NCI-H82 (cell line): ENCODE results near the gene HAPLN1.

Source experiments
- DNase-seq: peaks from one replicate; lab custom pipeline; 2025; lab: John Stamatoyannopoulos, UW

HAPLN1 gene

DNA sequence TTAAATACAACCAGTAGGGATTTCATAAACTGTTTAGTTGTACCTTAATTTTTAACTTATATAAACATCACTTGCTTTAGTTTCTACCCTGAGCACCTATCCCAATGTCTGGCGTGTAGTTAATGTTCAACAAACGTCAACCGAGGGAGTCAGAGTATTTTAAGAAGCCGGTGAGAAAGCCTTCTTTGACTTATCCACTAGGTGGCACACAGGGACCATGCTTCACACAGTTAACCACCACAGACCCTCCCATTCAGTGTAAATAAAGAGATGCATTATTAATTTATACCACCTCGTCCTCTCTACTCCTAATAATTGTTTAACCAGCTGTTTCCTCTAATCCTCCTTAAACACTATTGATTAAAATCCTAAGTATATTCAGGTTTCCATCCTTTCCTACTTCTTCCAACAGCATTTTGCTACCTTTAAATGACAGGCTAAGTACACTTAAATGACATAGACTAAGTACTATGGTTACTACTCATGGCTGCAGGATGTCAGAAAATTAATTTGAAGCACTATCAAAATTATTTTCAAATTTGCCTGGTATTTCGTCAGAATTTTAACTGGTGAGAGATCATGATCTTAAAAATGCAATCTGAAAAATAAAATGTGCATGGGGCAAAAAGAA lies 2.3 kb downstream of the HAPLN1 start:
- peak; percentile 84 for DNase-seq

GRCh38 chr5:83715236-83716065 lies 5.2 kb downstream of the HAPLN1 start:
- peak; percentile 14 for DNase-seq

DNA sequence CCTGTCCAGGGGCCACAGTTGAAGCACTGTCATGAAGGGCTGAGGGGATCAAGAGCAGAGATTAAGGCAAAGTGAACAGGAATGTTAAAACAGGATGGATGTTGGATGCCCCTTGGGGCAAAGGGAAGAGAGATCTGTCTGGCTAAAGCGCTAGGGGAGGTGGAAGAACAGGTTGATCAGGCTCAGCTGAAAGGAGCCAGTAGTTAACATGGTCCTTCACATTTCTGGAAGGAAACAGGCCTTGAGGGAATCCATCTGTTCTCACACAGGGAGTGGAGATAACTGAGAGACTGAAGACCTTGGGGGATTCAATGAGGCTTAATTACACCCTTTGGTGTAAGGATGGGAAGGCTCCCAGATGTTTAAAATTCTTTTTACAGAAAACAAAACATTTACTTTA lies 5.8 kb downstream of the HAPLN1 start:
- no peak for DNase-seq

DNA sequence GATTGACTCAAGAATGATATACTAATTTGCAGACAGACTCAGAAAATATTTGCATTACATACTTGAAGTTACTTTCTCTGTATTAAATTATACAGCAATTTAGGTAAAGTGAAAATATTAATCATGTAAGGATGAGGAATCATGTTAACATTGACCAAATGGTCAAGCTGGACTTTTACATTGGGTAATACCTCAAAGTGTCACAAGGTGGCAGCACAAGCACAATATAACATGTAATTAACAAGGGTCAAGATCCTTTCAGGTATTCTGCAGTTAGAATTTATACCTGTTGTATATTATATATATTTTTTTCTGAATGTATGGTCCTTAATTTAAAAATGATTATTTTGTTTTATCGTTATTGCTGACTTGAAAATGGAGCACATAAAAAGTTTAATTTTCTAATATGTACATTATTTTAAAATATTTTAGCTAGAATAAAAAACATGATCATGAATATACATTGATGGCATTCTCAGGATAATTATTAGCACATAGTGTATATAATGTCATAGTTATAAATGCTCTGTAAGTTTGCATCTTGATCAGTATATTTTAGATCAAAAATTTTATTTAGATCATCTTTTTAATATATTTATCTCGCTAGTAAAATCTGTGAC lies 8.6 kb downstream of the HAPLN1 start:
- peak; percentile 63 for DNase-seq

- DNase-seq = no peak
These were observed 10.7 kb downstream of the HAPLN1 start for GRCh38 chr5:83709973-83710372.

DNA sequence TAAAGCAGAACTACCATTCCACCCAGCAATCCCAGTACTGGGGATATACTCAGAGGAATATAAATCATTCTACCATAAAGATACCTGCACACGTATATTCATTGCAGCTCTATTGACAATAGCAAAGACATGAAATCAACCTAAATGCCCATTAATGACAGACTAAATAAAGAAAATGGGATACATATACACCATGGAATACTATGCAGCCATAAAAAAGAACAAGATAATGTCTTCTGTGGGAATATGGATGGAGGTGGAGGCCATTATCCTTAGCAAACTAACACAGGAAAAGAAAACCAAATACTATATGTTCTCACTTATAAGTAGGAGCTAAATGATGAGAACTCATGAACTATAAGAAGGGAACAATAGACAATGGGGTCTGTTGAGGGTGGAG lies 12.5 kb downstream of the HAPLN1 start:
- no peak for DNase-seq

DNA sequence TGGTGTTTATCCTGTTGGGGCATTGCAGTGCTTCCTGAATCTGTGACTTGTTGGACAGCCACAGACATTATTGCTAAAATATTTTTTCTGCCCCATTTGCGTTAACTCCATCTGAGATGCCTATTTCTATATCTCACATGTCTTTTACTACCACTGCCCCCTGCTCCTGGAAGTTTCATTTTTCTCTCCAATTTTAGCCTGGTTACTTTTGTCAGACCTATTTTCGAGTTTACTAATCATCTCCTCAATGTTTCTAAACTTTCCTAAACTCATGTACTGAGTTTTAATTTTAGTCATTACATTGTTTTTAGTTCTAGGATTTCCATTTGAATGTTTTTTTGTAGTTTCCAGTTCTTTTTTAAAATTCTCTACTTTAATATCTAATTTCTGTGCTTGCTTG lies 17.6 kb downstream of the HAPLN1 start:
- DNase-seq = no peak

DNA sequence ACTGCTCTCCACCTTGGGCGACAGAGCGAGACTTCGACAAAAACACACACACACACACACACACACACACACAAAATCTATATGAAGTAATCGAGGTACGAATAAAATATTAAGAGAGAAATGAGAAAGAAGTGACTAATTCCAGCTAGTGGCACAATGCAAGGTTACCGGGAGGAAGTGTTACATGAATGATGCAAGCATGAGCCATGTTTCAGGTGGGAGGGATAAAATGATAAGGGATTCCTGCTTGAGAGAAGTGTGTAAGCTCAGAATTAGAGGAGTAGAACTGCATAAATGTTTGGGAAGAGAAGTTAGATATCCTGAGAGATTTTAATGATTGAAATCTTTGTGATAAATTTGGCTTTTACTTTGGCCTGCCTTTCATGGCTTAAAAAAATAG lies 18.8 kb downstream of the HAPLN1 start:
- no peak for DNase-seq

- no peak for DNase-seq
These were observed 30.8 kb downstream of the HAPLN1 start for GRCh38 chr5:83689881-83690280.

GRCh38 chr5:83688281-83688680 lies 32.4 kb downstream of the HAPLN1 start:
- no peak for DNase-seq

- DNase-seq = no peak
These were observed 33.5 kb downstream of the HAPLN1 start for GRCh38 chr5:83687124-83687619.

- no peak for DNase-seq
These were observed 34.4 kb downstream of the HAPLN1 start for GRCh38 chr5:83686251-83686650.

DNA sequence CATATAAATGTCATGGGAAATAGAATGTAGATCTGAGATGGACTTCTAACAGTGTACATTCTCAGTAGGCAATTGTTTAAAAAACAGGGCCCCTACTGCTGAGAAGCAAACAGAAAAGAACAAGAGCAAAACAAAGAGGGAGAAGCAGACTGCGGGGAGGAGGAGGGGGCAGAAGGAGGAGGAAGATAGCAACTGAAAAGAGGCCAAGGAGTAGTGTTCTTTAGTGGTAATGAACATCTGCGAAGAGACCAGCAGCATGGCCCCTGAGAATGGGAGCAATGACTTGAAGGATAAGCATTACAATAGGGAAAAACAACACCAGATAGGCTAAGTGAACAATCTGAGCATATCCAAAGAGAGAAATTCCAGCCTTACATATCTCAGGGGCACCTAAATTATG lies 36.8 kb downstream of the HAPLN1 start:
- DNase-seq = no peak

DNA sequence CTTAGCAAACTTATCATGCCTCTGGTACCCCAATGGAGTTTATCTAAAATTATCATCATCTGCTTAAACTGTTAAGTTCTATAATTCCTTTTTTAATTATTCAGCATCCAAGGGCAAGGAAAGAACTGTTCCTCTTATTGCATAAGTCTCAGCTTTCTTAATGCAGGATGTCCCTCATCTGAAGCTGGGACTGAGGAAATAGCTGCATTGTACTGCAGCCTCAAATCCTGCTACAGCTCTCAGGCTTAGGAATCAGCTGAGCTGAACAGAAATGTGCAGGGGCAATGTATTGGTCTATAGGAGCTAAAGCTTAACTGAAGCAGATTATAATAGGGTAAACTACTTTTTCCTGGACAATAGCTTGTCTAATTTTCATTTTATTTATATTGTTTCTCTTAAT lies 48.0 kb downstream of the HAPLN1 start:
- peak; percentile 34 for DNase-seq

GRCh38 chr5:83672158-83672557 lies 48.5 kb downstream of the HAPLN1 start:
- DNase-seq = no peak

GRCh38 chr5:83665631-83666030 lies 55.0 kb downstream of the HAPLN1 start:
- DNase-seq = no peak

DNA sequence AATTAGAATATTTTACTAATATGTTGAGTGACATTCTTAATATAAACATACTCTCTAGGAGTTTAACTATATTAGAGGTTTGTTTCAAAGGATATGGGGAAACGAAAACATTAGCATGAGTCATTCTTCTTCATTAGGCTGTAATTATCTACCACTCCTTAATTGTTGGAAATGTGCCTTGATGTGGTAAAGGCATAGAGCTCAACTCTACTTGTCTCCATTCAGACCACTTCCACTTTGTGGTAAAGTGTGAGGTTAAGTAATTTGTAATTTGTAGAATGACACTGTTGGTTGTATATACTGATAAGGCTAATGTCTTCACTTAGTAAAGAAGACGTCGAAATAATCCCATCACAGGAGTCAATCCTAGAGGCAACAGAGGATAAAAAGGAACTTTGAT lies 58.1 kb downstream of the HAPLN1 start:
- no peak for DNase-seq

DNA sequence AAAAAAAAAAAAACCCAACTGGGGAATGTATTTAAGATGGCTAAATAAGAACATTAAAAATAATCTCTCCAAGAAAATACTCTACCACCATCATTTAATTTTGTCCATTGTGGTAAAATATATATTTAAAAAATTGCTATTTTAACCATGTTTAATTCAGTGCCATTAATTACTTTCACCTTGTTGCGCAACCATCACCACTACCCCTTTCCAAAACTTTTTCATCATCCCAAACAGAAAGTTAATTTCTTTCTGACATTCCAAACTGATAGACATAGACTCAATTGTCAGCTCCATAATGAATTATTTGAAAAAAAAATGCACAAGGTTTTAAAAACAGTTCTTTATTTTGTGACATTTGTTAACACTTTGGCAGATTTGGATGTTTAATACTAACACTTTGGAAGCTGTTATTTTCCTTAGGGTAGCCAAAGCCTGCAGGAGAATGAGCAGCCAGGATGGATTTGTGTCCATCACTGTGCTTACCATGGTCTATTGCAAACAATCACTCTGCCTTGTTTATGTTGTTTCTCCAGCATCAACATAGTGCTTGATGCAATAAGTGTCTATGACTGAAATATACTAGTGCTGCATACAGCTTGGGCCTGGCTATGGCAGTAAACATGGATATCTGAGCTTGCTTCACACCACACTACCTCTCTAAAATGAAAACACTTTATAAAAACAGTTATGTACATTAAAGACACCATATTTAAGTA lies 62.7 kb downstream of the HAPLN1 start:
- no peak for DNase-seq

GRCh38 chr5:83654427-83654994 lies 66.1 kb downstream of the HAPLN1 start:
- DNase-seq = no peak

DNA sequence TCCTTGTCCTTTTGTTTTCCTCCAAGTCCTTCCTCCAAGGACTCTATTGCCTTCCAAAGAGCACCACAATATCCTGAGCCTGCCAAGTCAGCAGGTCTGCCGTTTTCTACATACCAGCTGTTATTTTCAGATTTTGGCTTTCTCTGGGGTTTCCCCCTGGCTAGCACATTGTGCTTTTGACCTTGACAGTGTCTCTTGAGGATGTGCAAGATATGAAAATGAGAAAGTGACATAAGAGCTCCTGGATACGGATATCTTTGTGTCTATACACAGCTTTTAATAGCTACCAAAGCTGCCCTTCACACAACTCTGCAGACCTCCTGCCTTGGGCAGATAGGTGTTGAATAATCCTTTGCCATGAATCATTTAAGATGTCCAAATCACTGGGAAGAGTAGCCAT lies 67.0 kb downstream of the HAPLN1 start:
- no peak for DNase-seq

DNA sequence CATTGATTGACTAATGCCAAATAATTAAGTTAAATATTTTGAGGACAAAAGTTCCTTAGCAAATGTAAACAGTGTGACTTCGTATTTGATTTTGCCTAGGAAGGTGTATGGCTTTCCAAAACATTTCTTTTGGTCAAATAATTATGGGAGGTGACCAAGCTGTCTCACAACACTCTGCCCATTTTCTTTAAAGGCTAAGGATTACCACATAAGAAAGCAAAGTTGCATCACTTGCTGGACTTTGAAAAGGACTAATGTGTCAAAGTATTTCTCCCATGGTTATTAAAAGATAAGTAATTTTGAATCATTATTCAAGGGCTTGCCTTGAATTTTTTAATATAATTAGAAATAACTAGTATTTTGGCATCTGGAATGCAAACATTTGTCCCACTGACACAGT lies 74.7 kb downstream of the HAPLN1 start:
- no peak for DNase-seq

DNA sequence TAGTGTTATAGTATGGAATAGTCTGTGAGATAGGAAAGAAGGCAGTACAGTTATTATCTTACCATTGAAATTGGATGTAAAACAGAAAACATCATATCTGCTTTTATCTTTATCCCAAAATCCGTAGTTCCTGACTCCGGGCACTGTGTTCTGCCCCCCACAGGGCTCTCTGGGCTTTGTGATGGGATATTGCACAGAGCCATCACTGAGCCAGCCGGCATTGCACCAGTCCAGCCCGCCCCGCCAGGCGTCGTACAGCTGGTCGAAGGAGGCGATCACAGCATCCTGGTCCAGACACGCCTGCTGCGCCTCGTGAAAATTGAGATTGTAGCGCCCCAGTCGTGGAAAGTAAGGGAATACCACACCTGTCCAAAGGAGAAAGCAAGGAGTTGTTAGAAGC lies 76.4 kb downstream of the HAPLN1 start:
- DNase-seq = no peak
